Measurements from ENCODE around the gene LOXHD1.

The LOXHD1 gene

DNA sequence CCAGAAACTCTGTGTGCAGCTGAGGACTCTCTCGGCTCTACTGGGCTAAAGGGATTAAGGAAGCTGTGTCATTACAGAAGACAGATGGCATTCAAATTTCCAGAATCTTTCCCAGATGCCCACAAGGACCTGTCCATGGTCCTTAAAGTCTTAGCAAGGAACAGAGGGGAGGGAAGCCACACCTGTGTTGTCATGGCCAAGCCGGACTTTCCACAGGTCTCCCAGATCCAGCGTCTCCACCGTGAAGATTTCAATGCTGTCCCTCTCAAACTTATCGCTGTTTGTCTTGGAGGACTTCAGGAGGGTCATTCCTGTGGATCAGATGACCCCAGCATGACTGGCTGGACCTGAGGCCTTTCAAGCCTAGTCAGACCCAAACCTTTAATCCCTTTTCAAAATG, 114.5 kb downstream of the LOXHD1 start:
- no peak for DNase-seq (ENCODE audit: low read depth in 2 of 2)

DNA sequence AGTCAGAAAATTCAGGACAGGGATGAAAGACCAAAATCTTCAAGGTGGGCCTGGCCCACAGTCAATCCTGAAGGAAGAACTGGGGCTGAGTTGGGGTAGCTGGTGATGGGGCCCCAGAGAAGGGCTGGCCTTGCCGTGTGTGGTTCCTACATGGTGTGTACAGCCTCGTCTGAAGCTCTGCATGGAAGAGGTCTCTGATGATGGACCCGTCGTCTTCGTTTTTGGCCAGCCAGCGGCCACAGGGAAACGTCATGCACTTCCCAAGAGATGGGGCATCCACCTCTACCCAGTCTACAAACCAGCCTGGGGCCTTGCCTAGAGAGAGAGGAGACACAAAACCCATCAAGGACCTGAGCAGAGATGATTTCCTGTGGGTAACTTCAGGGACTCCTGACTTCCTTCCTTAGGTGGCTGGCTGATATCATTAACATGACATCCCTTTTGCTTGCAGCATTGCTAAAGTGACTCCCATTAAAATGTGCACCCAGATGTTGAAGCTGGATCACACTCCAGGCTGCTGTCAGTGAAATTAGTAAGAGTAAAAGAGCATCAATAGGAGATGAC, 115.3 kb downstream of the LOXHD1 start:
- DNase-seq (ENCODE audit: low read depth in 2 of 2): no peak

DNA sequence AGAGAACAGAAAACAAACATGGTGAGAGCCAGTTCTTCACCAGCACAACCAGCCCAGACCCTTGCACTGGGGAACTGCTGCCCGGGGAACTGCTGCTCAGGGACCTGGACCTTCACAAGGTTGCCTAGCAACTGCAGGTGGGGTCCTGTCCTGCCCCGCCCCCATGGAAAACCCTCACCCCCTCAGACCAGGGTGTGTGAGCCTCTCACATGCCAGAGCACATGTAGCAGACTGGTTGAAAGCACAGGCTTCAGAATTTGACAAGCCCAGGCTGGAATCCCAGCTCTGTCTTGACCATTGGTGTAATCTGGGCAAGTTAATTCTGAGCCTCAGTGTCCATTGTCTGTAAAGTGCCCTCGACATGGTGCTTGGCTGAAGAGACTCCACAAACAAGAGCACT, 118.6 kb downstream of the LOXHD1 start:
- no peak for DNase-seq (ENCODE audit: low read depth in 2 of 2)

DNA sequence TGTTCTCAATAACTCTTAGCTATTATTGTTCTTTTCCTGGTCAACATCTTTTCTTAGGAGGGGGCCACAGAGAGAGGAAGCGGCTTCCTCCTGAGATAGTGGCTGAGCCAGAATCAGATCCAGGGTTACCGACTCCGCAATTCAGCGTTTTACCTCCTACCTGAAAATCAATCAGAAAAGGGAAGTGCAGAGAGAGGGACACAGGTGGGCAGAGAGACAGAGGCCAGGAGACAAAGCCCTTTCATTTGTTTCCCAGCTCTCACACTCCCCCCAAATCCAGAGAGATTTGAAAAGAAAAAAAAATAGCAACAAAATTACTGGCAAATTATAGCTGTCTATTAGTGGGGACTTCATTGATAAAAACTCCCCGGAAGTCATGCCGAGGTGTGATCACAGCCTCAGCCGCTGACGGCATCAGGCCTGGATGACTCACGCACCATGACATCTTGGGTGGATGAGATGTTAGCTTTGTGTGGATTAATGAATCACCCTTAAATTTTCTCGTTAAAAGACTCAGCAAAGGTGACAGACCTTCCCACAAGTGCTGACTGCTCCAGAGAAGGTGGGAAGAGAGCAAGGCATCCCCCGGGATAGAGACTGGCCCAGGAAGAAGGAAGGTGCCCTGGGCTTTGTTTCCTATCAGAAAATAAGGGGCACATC, 120.7 kb downstream of the LOXHD1 start:
- DNase-seq (ENCODE audit: low read depth in 2 of 2): no peak

DNA sequence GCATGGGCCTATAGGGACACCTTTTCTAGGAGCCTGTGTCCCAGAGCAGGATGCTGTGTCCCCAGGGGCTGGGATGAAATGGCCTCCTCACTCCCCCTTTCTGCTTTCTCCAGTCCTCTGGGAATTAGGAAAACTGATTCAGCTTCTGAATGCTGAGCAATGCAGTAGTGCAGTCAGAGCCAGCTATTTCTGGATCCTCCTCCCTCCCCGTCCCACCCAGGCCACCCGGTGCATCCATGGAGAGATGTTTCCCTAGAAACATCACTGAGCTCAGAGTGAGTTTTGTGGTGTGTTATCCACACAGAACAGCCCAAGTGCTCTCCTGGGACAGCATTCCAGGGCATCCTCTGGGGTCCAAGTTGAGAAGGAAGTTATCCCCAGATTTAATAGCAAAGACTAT, 125.5 kb downstream of the LOXHD1 start:
- DNase-seq (ENCODE audit: low read depth in 2 of 2): no peak

DNA sequence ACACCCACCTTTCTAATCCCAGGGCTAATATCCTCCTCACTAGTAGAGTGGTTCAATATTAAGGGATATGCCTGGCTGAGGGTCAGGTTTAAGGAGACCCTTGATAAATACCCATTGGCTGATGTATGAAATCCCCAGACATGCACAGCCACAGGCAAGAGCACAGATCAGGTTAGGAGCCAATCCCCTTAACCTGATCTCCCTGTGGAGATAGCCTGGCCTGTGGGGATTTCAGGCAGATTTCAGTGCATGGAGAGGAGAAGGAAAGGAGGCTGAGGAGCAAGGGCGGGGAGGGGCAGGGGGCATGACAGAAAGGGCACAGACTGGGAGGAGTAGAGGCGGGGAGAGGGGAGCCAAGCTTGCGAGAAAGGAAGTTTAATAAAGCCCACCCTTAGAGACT, 129.0 kb downstream of the LOXHD1 start:
- no peak for DNase-seq (ENCODE audit: low read depth in 2 of 2)

DNA sequence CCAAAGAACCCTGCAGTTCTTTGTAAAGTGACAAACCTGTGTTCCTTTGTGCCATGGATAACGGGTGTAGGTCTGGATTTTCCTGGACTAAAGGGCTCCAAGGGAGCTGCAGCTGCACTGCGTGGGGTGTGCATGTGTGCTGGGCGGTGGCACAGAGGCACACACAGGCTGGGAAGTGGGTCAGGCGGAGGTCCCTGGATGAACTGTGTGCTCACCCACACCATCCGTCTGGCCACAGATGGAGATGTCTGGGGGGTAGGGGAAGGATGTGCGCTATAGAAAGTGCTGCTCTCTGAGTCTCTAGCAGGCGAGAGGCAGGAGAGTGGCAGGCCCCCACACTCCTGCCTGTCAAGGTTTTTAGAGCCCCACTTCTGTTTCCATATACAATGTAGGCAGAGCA, 137.2 kb downstream of the LOXHD1 start:
- no peak for DNase-seq (ENCODE audit: low read depth in 2 of 2)

DNA sequence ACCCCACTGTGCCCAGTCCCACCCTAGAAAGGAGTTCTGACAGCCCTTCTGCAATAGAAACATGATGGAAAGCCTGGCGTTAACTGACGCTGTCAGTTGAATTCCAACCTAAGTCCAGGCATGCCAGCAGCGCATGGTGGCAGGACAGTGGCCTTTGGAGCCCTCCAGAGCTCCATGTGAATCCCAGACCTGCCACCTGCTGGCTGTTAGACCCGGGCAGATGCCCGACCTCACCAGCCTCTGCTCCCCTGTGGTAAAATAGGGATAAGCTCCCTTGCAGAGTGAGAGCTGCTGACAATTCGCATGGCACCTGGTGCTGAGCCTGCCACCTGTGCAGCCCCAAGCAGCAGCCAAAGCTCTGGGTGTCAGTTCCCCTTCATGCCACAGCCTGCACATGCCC, 138.6 kb downstream of the LOXHD1 start:
- no peak for DNase-seq (ENCODE audit: low read depth in 2 of 2)

DNA sequence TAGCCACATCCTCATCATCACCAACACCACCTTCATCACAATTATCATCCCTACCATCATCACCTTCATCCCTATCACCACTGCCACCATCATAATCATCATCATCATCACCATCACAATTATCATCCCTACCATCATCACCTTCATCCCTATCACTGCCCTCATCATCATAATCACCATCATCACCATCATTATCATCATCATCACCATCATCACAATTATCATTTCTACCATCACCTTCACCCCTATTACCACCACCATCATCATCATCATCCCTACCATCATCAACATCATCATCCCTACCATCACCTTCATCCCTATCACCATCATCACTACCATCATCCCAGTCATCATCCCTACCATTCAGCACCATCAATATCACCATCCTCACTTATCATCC, 140.5 kb downstream of the LOXHD1 start:
- no peak for DNase-seq (ENCODE audit: low read depth in 2 of 2)

DNA sequence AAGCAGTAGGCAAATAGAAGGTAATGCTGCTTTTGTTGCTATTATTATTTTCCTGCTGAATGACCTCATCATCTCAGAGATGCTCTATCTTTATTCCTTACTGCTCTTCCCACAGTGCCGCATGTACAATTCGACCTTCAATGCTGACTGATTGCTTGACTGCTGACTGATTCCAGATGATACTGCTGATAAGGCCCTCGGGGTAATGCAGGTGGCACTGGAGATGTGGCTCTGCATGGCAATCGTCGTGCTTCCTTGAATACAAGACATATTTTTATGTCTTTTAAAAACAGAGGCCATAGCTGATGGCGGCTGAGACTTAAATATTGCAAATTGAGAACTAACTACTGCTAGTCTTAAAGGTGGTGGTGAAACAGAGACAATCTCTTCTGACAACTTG, 146.6 kb downstream of the LOXHD1 start:
- DNase-seq (ENCODE audit: low read depth in 2 of 2): no peak

DNA sequence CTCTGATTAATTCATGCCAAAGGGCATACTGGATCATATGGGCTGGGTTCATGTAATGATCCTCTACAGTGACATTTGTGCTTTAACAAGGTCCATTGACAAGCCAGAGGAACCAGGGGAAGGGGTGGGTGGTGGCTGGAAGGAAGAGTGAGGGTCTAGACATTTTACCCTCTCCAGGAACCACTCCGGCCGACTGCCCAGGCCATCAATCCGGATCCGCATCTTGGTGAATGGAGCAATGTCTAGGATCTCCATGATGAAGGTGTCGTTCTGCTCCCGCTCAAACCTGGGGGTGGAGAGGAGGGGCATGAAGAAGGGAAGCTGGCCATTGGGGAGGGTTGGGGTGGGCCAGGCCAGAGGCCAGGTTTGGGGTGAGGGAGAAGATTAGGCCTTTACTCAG, 147.5 kb downstream of the LOXHD1 start:
- no peak for DNase-seq (ENCODE audit: low read depth in 2 of 2)

DNA sequence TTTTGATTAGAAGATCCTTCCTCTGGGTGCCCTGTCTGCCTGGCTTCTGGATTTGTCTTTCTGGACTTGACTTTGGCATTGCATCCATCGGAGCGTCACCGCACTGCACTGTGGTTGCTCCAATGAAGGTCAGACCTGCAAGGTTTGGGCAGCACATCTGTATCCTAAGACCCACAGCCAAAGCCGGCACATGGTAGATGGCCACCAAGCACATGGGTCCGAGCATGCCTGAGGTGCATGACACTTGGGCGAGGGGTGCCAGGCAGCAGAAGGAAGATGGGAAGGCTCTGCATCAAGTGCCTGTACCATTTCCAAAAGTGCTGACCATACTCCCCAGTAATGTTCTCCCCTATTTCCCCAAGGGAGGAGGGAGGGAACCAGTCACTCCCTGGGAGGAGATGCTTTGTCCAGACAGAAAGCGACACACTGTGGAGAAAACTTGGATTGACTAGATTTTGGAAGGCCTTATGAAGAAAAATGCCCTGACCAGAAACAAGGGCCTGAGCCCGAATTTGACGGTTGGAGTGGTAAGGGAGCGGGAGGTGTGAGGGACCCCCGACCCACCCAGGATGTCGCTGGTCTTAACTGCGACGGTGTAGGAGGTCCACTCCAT, 149.9 kb downstream of the LOXHD1 start:
- no peak for DNase-seq (ENCODE audit: low read depth in 2 of 2)

DNA sequence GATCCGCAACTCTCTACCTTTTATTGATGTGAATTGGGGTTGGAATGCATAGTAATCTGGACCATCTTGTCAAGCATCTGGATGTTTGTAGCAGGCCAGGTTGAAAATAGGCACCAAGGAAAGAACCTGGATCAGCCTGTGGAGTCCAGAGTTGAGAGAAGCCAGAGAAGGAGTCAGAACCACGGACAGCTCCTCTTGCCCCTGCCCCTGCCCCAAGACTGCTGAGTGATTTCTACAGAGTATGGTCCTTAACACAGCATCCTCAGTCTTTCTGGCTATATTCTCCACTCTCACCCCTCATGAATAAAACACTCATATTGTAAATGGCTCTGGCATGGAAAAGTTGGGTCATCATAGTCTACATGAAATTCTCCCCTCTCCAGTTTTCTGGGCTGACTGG, 154.6 kb downstream of the LOXHD1 start:
- DNase-seq (ENCODE audit: low read depth in 2 of 2): no peak

DNA sequence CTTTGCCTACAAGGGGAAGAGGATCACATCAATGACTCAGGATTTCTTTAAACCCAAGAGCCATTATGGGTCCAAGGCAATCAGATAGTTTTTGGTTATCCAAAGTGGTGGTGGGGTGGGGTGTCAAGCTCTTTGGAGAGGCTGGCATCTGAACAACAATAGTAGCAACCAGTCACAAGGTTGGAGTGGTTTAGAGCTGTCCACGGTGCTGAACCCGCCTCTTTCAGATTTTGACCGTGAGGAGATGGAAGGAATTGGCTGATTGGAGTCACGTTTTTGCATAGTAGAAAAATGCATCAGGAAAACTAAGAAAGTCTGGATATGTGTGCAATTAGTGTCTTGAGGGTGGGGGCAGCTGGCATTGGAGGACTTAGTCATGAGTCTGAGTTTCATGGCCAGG, 159.9 kb downstream of the LOXHD1 start:
- DNase-seq (ENCODE audit: low read depth in 2 of 2): peak; percentile 0 to 1

DNA sequence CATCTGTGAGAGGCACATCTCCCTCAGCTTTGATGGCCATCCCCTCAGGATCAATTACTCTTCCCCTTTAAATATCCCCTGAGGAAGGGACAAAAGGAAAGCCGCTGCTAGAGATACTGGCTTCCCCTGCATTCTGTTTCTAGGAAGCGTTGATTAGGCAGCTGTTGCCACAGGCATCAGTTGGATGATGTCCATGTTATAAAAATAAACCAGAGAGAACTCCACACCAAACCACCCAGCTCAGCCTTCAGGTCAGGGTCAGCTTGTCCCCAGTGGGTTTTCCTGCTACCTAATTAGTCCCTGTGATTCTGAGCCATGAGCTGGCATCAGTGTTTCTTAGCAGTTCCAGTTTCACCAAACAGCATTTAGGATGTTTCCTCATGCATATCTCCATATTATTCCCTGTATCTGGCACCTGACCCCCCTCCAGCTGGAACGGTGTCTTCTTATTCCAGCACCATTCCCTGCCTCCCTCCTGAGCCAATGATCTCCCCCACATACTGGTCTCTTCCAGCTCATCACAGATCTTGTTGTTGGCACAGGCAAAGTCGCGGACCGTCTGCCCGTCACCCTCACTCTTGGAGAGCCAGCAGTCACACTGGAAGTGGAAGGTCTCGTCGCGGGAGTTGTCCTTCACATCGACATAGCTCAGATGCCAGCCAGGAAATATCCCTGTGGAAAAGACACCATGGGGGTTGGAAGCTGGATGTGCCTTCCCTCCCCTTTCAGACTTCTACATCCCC, 168.4 kb downstream of the LOXHD1 start:
- DNase-seq (ENCODE audit: low read depth in 2 of 2): no peak

DNA sequence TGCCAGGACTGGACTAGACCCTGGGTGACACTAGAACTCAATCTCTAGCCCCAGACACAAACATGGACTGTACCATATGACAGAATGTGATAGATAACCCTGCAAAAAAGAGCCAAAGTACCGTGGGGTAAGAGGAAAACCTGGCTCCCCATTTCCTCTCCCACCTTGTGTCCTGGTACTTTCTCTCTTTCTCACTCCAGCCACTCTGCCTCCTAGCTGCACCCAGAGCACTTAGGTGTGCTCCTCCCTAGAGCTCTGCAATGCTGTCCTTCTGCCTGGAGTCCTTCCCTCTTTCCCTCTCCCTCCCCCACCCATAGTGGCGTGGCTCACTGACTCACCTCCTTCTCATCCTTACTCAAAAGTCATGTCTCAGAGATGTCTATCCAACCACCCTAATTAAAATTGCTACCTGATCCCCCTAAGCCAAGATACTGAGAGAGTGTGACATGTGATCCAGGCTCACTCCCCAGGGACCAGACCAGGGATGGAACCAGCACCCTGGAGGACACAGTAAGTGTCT, 171.3 kb downstream of the LOXHD1 start:
- no peak for DNase-seq (ENCODE audit: low read depth in 2 of 2)

DNA sequence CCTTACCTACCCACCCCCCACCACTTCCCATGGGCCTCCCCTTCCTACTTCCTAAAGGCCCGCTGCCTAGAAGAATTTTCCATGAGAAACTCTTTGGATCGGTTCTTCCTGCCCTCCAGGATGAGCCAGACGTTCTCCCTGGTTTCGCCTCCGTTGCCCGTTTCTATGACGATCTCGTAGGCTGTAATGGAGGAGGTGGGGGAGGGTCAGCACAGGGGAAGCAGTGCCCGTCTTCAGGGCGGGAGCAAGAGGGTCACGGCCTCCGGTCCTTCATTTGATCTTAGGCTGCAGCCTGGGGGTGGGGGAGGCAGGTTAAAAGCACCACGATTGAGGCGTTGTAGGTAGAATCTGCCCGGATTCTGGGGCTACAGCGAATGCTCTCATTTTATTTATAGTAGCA, 172.0 kb downstream of the LOXHD1 start:
- DNase-seq (ENCODE audit: low read depth in 2 of 2): no peak

DNA sequence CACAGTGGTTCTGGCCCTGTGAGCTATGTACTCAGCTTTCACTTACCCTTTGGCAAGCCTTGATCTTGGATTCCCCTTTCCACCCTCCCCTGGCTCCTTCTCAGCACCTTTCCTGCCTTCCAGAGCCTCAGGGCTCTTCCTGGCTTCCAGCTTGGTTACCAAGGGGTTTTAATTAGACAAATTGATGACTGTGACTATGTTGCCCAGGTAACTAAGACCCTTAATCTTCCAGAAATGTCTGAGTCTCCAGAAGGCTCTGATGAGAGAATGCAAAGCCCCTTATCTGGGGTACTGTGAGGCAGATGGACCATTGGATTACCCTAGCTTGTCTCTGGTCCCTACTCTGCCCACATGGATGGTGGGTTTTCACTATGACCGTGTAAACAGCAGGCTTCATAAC, 174.2 kb downstream of the LOXHD1 start:
- DNase-seq (ENCODE audit: low read depth in 2 of 2): no peak

DNA sequence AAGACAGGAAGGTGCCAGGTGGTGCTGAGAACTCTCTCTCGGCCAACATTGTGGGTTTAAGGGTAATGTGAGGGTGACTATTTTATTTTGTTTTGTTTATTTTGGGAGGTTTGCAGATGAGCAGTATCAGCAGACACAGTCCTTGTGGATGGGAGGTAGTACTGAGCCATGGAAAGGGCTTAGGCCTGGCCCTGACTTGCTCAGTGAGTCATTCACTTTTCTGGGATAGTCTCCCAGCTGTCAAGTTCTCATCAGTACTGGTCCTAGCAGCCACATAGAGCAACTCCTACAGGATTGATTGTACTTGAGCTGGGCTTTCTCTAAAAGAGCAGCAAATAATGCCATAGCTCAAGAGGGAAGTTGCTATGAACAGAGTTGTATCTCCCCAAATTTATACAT, 175.2 kb downstream of the LOXHD1 start:
- DNase-seq (ENCODE audit: low read depth in 2 of 2): no peak

DNA sequence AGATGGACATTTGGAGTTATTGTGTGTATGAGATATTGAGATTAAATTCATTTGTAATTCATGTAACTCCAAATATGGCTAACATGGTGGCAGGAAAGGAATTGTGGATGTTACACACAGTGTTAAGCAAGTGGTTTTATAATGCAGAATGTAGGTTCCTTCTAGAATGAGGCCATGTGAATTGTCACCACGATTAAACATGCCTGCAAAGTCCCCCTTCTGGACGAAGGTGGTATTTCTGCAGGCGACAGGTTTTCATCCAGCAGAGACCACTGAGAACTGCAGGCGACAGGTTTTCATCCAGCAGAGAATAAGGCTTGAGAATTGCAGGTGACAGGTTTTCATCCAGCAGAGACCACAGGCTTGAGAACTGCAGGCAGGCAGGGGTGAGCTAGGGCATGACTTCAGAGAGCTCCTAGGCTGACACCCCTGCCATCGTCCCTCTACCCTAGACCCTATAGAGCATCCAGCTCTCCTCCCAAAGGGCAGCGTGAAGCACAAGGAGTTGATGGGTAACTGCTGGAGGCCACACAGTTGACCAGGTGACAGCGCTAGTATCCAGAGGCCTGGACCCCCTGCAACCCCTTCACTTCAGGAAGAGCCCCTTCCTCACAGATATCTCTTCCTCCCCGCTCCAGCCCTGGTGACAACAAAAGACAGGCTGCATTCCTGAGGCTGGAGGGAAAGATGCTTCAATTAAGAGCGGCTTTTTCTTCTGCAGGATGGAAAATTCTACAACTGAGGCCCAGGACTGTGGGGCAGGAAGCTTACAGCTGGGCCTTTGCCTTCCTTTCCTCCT, 175.8 kb downstream of the LOXHD1 start:
- peak; percentile 11 to 13 for DNase-seq (ENCODE audit: low read depth in 2 of 2)

DNA sequence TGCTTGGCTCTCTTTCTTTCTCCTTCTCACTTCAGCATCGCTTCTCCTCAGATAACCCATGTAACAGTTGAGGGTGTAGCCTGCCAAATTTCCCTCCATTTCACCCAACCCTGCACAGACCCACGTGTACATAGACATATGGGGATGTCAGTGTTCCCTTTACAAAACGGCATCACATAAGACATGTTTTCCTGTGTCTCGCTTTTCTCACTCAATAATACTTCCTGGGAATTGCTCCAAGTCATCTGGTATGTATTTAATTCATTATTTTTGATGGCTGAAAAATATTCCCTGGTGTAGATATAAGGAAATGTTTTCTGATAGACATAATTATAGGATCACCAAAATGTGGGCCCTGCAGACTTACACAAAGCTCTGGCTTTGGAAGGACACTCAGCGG, 176.8 kb downstream of the LOXHD1 start:
- peak; percentile 2 to 3 for DNase-seq (ENCODE audit: low read depth in 2 of 2)

DNA sequence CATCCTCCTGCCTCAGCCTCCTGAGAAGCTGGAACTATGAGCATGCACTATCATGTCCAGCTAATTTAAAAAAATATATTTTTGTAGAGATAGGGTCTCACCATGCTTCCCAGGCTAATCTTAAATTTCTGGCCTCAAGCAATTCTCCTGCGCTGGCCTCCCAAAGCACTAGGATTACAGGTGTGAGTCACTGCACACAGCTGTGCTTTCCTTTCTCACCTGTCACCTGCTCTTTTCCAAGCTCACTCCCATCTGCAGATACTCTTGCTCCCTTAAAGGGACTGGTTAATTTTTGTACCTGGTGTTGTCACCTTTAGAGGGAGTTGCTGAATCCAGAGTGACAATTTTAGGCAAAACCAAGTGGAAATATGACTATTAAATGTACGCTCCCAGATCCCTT, 178.2 kb downstream of the LOXHD1 start:
- no peak for DNase-seq (ENCODE audit: low read depth in 2 of 2)
